ENCODE measurements around the gene HDAC3. TPM values are rescaled to one million over a fixed set of nuclear protein-coding genes. Genes with fewer than 3 reads are reported as not detected.

Gene HDAC3
- total RNA-seq, 1 donor: 47.8 TPM

GRCh38 chr5:141641634-141642267, 5.1 kb upstream of the HDAC3 start:
- no peak overlapping the region for H3K27ac ChIP-seq (ENCODE audit: low read depth, low read length)
- peak; percentile 97 for DNase-seq (ENCODE audit: insufficient read length, low spot score, missing footprints)

DNA sequence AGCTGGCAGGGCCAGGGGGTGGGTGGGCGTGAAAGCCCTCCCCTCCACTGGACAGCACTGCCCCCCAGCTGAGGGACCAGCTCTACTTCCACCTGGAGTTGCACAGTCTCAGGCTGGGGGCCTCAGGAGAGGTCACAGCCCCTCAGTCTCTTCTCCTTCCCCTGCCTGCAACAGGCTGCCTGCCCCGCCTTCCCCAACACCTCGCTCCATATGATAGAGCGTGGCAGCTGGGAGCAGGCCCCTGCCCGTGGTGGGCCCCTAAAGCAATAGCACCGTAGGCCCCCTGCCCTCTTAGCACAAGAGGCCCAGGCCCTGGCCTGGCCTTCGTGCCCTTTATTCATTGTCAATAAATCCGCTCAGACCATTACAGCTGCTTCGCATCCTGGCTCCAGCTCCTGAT, 4.0 kb upstream of the HDAC3 start:
- TF ChIP-seq, protein P1, sequence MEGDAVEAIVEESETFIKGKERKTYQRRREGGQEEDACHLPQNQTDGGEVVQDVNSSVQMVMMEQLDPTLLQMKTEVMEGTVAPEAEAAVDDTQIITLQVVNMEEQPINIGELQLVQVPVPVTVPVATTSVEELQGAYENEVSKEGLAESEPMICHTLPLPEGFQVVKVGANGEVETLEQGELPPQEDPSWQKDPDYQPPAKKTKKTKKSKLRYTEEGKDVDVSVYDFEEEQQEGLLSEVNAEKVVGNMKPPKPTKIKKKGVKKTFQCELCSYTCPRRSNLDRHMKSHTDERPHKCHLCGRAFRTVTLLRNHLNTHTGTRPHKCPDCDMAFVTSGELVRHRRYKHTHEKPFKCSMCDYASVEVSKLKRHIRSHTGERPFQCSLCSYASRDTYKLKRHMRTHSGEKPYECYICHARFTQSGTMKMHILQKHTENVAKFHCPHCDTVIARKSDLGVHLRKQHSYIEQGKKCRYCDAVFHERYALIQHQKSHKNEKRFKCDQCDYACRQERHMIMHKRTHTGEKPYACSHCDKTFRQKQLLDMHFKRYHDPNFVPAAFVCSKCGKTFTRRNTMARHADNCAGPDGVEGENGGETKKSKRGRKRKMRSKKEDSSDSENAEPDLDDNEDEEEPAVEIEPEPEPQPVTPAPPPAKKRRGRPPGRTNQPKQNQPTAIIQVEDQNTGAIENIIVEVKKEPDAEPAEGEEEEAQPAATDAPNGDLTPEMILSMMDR (IDR thresholded peaks at IDR 0.05; ENCODE audit: extremely low read depth, low read depth, low read length): no peak
- H3K27me3 ChIP-seq (ENCODE audit: insufficient read depth, low read length): no peaks in the 10 kb centered on the region
- peaks cover 10% of the 10 kb centered on the region for H3K79me2 ChIP-seq (ENCODE audit: insufficient read depth, low read length)
- H3K4me2 ChIP-seq (ENCODE audit: insufficient read depth, low read length): no peak overlapping the region
- no peaks in the 10 kb centered on the region for H3K9me3 ChIP-seq (ENCODE audit: low read depth, low read length)
- no peak overlapping the region for H3K4me3 ChIP-seq (ENCODE audit: insufficient read depth, low read length)
- peaks cover 30% of the 10 kb centered on the region for H4K20me1 ChIP-seq (ENCODE audit: insufficient read depth, low read length)
- peaks cover 17% of the 10 kb centered on the region for H3K4me1 ChIP-seq (ENCODE audit: insufficient read depth, low read length)
- no peak overlapping the region for H3K27ac ChIP-seq (ENCODE audit: low read depth, low read length)
- peaks cover 33% of the 10 kb centered on the region for H3K36me3 ChIP-seq (ENCODE audit: insufficient read depth, low read length)
- DNase-seq (ENCODE audit: insufficient read length, low spot score, missing footprints): no peak
- no peak overlapping the region for H2AFZ ChIP-seq (ENCODE audit: low read length)

More at GRCh38 chr5:141641634-141642267, 5.1 kb upstream of the HDAC3 start:
- no peaks in the 10 kb centered on the region for H3K9me3 ChIP-seq (ENCODE audit: low read depth, low read length)
- peaks cover 27% of the 10 kb centered on the region for H4K20me1 ChIP-seq (ENCODE audit: insufficient read depth, low read length)
- no peak overlapping the region for H3K4me2 ChIP-seq (ENCODE audit: insufficient read depth, low read length)
- H3K27me3 ChIP-seq (ENCODE audit: insufficient read depth, low read length): no peaks in the 10 kb centered on the region
- no peaks in the 10 kb centered on the region for H3K79me2 ChIP-seq (ENCODE audit: insufficient read depth, low read length)
- H3K4me3 ChIP-seq (ENCODE audit: insufficient read depth, low read length): no peak overlapping the region
- no peak overlapping the region for H2AFZ ChIP-seq (ENCODE audit: low read length)
- TF ChIP-seq, protein P1 (IDR thresholded peaks at IDR 0.05; ENCODE audit: extremely low read depth, low read depth, low read length): peak; percentile 54
- H3K36me3 ChIP-seq (ENCODE audit: insufficient read depth, low read length): peaks cover 43% of the 10 kb centered on the region
- peaks cover 12% of the 10 kb centered on the region for H3K4me1 ChIP-seq (ENCODE audit: insufficient read depth, low read length)

DNA sequence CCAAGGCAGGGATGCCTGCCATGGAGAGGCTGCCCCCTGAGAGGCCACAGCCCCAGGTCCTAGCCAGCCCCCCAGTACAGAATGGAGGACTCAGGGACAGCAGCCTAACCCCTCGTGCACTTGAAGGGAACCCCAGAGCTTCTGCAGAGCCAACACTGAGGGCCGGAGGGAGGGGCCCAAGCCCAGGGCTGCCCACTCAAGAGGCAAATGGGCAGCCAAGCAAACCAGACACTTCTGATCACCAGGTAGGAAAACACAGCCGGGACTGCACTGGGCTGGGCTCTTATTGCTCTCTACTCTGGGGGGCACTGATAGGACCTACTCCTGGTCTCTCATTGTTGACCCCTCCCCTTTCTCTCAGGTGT, 3.4 kb upstream of the HDAC3 start:
- Histone ChIP-seq H3K79me2 (ENCODE audit: insufficient read depth, low read length) (peaks cover 16% of the 10 kb centered on the region), H3K27ac (ENCODE audit: low read depth, low read length) (no peak overlapping the region), H3K9me3 (ENCODE audit: low read depth, low read length) (no peaks in the 10 kb centered on the region), H3K4me3 (ENCODE audit: insufficient read depth, low read length) (no peak overlapping the region), H2AFZ (ENCODE audit: low read length) (no peak overlapping the region), H3K36me3 (ENCODE audit: insufficient read depth, low read length) (peaks cover 26% of the 10 kb centered on the region), H3K4me1 (ENCODE audit: insufficient read depth, low read length) (peaks cover 24% of the 10 kb centered on the region), H3K27me3 (ENCODE audit: insufficient read depth, low read length) (no peaks in the 10 kb centered on the region), H3K4me2 (ENCODE audit: insufficient read depth, low read length) (no peak overlapping the region), H4K20me1 (ENCODE audit: insufficient read depth, low read length) (peaks cover 36% of the 10 kb centered on the region)
- no peak for DNase-seq (ENCODE audit: insufficient read length, low spot score, missing footprints)
- TF ChIP-seq, protein P1 (IDR thresholded peaks at IDR 0.05; ENCODE audit: extremely low read depth, low read depth, low read length): no peak

DNA sequence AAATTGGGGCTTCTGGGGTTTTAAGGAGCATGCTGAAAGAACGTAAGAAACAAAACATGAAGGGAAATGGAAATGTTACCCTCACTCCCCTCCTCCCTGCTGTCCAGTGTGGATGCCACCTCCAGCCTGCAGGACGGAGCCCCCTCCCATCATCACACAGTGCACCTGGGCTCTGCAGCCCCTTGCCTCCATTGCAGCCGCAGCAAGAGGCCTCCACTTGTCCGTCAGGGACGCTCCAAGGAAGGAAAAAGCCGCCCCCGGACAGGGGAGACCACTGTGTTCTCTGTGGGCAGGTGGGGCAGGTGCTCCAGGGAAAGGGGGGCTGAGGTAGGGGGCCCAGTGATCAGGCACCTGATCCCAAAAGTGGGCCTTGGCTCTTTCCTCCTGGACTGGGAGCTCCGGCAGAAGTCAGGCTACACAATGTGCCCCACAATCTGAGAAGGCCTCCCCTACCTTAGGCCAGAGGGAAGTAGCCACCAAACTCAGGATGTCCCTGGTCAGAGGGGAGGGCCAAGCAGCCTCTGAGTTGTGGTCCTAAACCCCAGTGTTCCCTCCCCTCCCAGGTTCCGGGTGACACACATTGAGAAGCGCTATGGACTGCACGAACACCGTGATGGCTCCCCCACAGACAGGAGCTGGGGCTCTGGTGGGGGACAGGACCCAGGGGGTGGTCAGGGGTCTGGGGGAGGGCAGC, 2.9 kb upstream of the HDAC3 start:
- H3K4me2 ChIP-seq (ENCODE audit: insufficient read depth, low read length): no peak overlapping the region
- no peak for DNase-seq (ENCODE audit: insufficient read length, low spot score, missing footprints)
- peaks cover 25% of the 10 kb centered on the region for H3K4me1 ChIP-seq (ENCODE audit: insufficient read depth, low read length)
- TF ChIP-seq, protein P1 (IDR thresholded peaks at IDR 0.05; ENCODE audit: extremely low read depth, low read depth, low read length): no peak
- peaks cover 22% of the 10 kb centered on the region for H3K79me2 ChIP-seq (ENCODE audit: insufficient read depth, low read length)
- no peaks in the 10 kb centered on the region for H3K27me3 ChIP-seq (ENCODE audit: insufficient read depth, low read length)
- no peak overlapping the region for H3K27ac ChIP-seq (ENCODE audit: low read depth, low read length)
- H3K4me3 ChIP-seq (ENCODE audit: insufficient read depth, low read length): no peak overlapping the region
- H3K36me3 ChIP-seq (ENCODE audit: insufficient read depth, low read length): peaks cover 28% of the 10 kb centered on the region
- H4K20me1 ChIP-seq (ENCODE audit: insufficient read depth, low read length): peaks cover 41% of the 10 kb centered on the region
- H3K9me3 ChIP-seq (ENCODE audit: low read depth, low read length): no peaks in the 10 kb centered on the region
- H2AFZ ChIP-seq (ENCODE audit: low read length): no peak overlapping the region
